DND-41 (cell line): ENCODE results near the gene MITF.

Experiments used
- EZH2 ChIP-seq: IDR thresholded peaks from 3 replicates; pipeline ENCODE4 v1.6.1; 2012; ENCODE audit warnings: borderline replicate concordance, low read depth, mild to moderate bottlenecking, moderate library complexity, low read length, inconsistent platforms; ENCODE audit not compliant: severe bottlenecking
- TF ChIP-seq, protein P1 (sequence below): IDR thresholded peaks from 2 replicates; pipeline ENCODE4 v1.5.1; 2012; ENCODE audit warnings: borderline replicate concordance, low read length, moderate library complexity, mild to moderate bottlenecking; ENCODE audit not compliant: poor library complexity, severe bottlenecking; ENCODE audit errors: extremely low read depth

DNA sequence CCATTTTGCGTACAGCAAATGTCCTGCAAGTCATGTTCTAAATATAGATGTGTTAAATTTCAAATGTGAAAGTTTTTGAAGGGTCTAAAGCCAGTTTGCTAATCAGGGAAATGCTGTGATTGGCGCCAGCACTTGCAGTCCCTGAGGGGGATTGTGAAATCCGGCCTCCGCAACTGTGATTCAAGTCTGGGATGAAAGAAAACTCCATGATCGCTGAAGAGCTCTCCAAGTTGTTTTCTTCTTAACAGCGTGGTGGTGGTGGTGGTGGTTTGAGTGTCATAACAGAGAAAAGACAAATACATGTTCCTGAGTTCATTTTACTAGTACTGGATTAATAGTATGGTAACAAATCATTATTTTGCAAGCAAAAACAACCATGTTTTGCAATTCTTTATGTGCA lies 51.8 kb downstream of the MITF start:
- TF ChIP-seq, protein P1, sequence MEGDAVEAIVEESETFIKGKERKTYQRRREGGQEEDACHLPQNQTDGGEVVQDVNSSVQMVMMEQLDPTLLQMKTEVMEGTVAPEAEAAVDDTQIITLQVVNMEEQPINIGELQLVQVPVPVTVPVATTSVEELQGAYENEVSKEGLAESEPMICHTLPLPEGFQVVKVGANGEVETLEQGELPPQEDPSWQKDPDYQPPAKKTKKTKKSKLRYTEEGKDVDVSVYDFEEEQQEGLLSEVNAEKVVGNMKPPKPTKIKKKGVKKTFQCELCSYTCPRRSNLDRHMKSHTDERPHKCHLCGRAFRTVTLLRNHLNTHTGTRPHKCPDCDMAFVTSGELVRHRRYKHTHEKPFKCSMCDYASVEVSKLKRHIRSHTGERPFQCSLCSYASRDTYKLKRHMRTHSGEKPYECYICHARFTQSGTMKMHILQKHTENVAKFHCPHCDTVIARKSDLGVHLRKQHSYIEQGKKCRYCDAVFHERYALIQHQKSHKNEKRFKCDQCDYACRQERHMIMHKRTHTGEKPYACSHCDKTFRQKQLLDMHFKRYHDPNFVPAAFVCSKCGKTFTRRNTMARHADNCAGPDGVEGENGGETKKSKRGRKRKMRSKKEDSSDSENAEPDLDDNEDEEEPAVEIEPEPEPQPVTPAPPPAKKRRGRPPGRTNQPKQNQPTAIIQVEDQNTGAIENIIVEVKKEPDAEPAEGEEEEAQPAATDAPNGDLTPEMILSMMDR: no peak
- TF ChIP-seq EZH2: no peak
